ENCODE data around the gene SOX10.

DNA sequence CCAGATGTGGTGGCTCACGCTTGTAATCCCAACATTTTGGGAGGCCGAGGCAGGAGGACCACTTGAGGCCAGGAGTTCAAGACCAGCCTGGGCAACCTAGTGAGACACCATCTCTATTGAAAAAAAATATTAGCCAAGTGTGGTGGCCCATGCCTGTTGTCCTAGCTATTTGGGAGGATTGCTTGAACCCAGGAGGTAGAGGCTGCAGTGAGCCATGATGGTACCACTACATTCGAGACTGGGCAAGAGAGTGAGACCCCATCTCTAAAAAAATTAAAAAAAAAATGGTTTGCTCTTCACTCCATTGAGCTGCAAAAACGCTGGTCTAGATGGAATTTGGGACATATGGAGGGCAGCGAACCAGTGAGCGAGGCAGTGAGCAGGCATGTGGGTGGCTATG lies 21.6 kb upstream of the SOX10 start:
- TF ChIP-seq TAF1 (CRISPR knock-in tag; IDR thresholded peaks at IDR 0.05) (no peak), CBX2 (IDR thresholded peaks at IDR 0.05; ENCODE audit: low read depth, low read length) (no peak), CBX2 (CRISPR knock-in tag; IDR thresholded peaks at IDR 0.05; ENCODE audit: low read depth) (no peak), ETV5 (CRISPR knock-in tag; IDR thresholded peaks at IDR 0.05; ENCODE audit: borderline replicate concordance) (no peak), ZNF547 (CRISPR knock-in tag; IDR thresholded peaks at IDR 0.05) (no peak), NFYB (CRISPR knock-in tag; IDR thresholded peaks at IDR 0.05) (no peak), ZNF629 (CRISPR knock-in tag; conservative IDR thresholded peaks at IDR 0.05) (no peak), SP140L (CRISPR knock-in tag; IDR thresholded peaks at IDR 0.05; ENCODE audit: borderline replicate concordance) (no peak), RFX5 (IDR thresholded peaks at IDR 0.05; ENCODE audit: low read depth, low read length) (no peak), ZNF10 (CRISPR knock-in tag; IDR thresholded peaks at IDR 0.05; ENCODE audit: borderline replicate concordance, low read depth) (no peak)
- TF ChIP-seq, protein P1, sequence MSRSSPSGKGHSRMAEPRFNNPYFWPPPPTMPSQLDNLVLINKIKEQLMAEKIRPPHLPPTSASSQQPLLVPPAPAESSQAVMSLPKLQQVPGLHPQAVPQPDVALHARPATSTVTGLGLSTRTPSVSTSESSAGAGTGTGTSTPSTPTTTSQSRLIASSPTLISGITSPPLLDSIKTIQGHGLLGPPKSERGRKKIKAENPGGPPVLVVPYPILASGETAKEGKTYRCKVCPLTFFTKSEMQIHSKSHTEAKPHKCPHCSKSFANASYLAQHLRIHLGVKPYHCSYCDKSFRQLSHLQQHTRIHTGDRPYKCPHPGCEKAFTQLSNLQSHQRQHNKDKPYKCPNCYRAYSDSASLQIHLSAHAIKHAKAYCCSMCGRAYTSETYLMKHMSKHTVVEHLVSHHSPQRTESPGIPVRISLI (CRISPR knock-in tag; IDR thresholded peaks at IDR 0.05; ENCODE audit: borderline replicate concordance), result no peak
- TF ChIP-seq, protein P2, sequence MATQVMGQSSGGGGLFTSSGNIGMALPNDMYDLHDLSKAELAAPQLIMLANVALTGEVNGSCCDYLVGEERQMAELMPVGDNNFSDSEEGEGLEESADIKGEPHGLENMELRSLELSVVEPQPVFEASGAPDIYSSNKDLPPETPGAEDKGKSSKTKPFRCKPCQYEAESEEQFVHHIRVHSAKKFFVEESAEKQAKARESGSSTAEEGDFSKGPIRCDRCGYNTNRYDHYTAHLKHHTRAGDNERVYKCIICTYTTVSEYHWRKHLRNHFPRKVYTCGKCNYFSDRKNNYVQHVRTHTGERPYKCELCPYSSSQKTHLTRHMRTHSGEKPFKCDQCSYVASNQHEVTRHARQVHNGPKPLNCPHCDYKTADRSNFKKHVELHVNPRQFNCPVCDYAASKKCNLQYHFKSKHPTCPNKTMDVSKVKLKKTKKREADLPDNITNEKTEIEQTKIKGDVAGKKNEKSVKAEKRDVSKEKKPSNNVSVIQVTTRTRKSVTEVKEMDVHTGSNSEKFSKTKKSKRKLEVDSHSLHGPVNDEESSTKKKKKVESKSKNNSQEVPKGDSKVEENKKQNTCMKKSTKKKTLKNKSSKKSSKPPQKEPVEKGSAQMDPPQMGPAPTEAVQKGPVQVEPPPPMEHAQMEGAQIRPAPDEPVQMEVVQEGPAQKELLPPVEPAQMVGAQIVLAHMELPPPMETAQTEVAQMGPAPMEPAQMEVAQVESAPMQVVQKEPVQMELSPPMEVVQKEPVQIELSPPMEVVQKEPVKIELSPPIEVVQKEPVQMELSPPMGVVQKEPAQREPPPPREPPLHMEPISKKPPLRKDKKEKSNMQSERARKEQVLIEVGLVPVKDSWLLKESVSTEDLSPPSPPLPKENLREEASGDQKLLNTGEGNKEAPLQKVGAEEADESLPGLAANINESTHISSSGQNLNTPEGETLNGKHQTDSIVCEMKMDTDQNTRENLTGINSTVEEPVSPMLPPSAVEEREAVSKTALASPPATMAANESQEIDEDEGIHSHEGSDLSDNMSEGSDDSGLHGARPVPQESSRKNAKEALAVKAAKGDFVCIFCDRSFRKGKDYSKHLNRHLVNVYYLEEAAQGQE (IDR thresholded peaks at IDR 0.05; ENCODE audit: borderline replicate concordance in 1 of 2, low read depth in 1 of 2, low read length in 2 of 2), result no peak
- TF ChIP-seq, protein P3, sequence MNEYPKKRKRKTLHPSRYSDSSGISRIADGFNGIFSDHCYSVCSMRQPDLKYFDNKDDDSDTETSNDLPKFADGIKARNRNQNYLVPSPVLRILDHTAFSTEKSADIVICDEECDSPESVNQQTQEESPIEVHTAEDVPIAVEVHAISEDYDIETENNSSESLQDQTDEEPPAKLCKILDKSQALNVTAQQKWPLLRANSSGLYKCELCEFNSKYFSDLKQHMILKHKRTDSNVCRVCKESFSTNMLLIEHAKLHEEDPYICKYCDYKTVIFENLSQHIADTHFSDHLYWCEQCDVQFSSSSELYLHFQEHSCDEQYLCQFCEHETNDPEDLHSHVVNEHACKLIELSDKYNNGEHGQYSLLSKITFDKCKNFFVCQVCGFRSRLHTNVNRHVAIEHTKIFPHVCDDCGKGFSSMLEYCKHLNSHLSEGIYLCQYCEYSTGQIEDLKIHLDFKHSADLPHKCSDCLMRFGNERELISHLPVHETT (CRISPR knock-in tag; conservative IDR thresholded peaks at IDR 0.05), result no peak

Measured in HepG2 (cell line).